A549 (cell line): ENCODE results near the gene OLFM1. TPM values are rescaled to one million over a fixed set of nuclear protein-coding genes. Genes with fewer than 3 reads are reported as not detected.

ENCODE experiments used
- ATAC-seq, 2 experiments: fragments of 200-7000 bp in 1 of 2; fragments of >200 bp in 1 of 2; cut with Nextera tagmentation in 1 of 2; cut with Tn5 transposase in 1 of 2; 3 replicates each; pipeline versions ENCODE4 v1.8.0 to v1.9.1; 2018 to 2020; ENCODE audit warnings: mild to moderate bottlenecking in 1 of 2, moderate library complexity in 1 of 2
- CTCF ChIA-PET: fragments of 300-600 bp; sonication (Branson Sonifier 250); formaldehyde crosslinking; extraction: SDS; loops from one replicate; lab custom pipeline; 2021; ENCODE audit warnings: antibody characterized with exemption, inconsistent platforms; lab: Yijun Ruan, JAX
- POLR2A ChIA-PET: fragments of 350-600 bp; formaldehyde crosslinking; extraction: SDS; loops from one replicate; lab custom pipeline; 2021; ENCODE audit warnings: antibody characterized with exemption, inconsistent platforms; lab: Yijun Ruan, JAX
- DNase-seq, 2 experiments: peaks; one replicate each; pipeline versions ENCODE4 v3.0.0 to v3.0.0-alpha.2; 2011 to 2016; ENCODE audit warnings: low read depth in 1 of 2, low spot score in 1 of 2
- FAIRE-seq: peaks from 2 replicates; lab custom pipeline; 2011; peaks lifted over from hg19 to GRCh38; lab: Jason Lieb, UNC
- H3K27ac ChIP-seq, 2 experiments: fragments of >200 bp; sonication (Bioruptor Twin); formaldehyde crosslinking; 3 replicates each; pipeline ENCODE4 v1.5.1; 2016 to 2017
- H3K4me1 ChIP-seq: fragments of >200 bp; sonication (Bioruptor Twin); formaldehyde crosslinking; 3 replicates; pipeline ENCODE4 v1.6.1; 2016
- H3K4me2 ChIP-seq: fragments of >200 bp; sonication (Bioruptor Twin); formaldehyde crosslinking; 3 replicates; pipeline ENCODE4 v1.6.1; 2016
- H3K4me3 ChIP-seq: fragments of >200 bp; sonication (Bioruptor Twin); formaldehyde crosslinking; 3 replicates; pipeline ENCODE4 v1.5.1; 2016
- H3K9me3 ChIP-seq: fragments of >200 bp; sonication (Bioruptor Twin); formaldehyde crosslinking; 3 replicates; pipeline ENCODE4 v1.6.1; 2016
- BHLHE40 ChIP-seq: IDR thresholded peaks from 2 replicates; pipeline ENCODE4 v1.6.1; 2012; ENCODE audit warnings: low read depth, low read length, inconsistent platforms
- CBX2 ChIP-seq: fragments of 200-600 bp; sonication (generic); IDR thresholded peaks from 2 replicates; pipeline ENCODE4 v1.6.1; 2016; ENCODE audit warnings: low read depth, mild to moderate bottlenecking, borderline replicate concordance
- CEBPB ChIP-seq, 2 experiments: fragments of >200 bp in 1 of 2; sonication (Bioruptor Twin) in 1 of 2; formaldehyde crosslinking in 1 of 2; IDR thresholded peaks; 2 replicates each; pipeline ENCODE4 v1.6.1; 2012 to 2016
- CHD2 ChIP-seq: fragments of 150-350 bp; IDR thresholded peaks from 2 replicates; pipeline ENCODE4 v1.6.1; 2014; ENCODE audit warnings: low read length; ENCODE audit not compliant: partially characterized antibody
- CHD4 ChIP-seq: fragments of 200-600 bp; sonication (generic); IDR thresholded peaks from 2 replicates; pipeline ENCODE4 v1.6.1; 2016; ENCODE audit warnings: antibody characterized with exemption, mild to moderate bottlenecking, borderline replicate concordance
- EHF ChIP-seq: fragments of 250-450 bp; sonication (Bioruptor Pico); IDR thresholded peaks from 2 replicates; pipeline ENCODE4 v1.5.0; 2020; ENCODE audit warnings: mild to moderate bottlenecking
- ELK1 ChIP-seq: fragments of 150-350 bp; IDR thresholded peaks from 2 replicates; pipeline ENCODE4 v1.6.1; 2014; ENCODE audit warnings: low read depth, mild to moderate bottlenecking, low read length
- FOSL2 ChIP-seq, 2 experiments: fragments of 450-650 bp in 1 of 2; fragments of >200 bp in 1 of 2; sonication (Bioruptor Twin) in 1 of 2; formaldehyde crosslinking; IDR thresholded peaks; 2 replicates each; pipeline versions ENCODE4 v1.5.0 to v1.6.1; 2016 to 2020; ENCODE audit warnings: mild to moderate bottlenecking in 1 of 2, moderate library complexity in 1 of 2
- HOXA7 ChIP-seq: fragments of 250-450 bp; sonication (Bioruptor Pico); IDR thresholded peaks from 2 replicates; pipeline ENCODE4 v1.5.0; 2020; ENCODE audit warnings: mild to moderate bottlenecking, moderate library complexity
- HOXB13 ChIP-seq: fragments of 250-450 bp; sonication (Bioruptor Pico); IDR thresholded peaks from 2 replicates; pipeline ENCODE4 v1.5.0; 2020; ENCODE audit warnings: low read depth, mild to moderate bottlenecking, moderate library complexity
- HOXB5 ChIP-seq: fragments of 250-450 bp; sonication (Bioruptor Pico); IDR thresholded peaks from 2 replicates; pipeline ENCODE4 v1.5.0; 2020; ENCODE audit warnings: mild to moderate bottlenecking, moderate library complexity
- JUNB ChIP-seq: fragments of >200 bp; sonication (Bioruptor Twin); formaldehyde crosslinking; IDR thresholded peaks from 2 replicates; pipeline ENCODE4 v1.6.1; 2016
- KDM1A ChIP-seq: fragments of 200-600 bp; sonication (generic); IDR thresholded peaks from 2 replicates; pipeline ENCODE4 v1.6.1; 2016; ENCODE audit warnings: low read depth, mild to moderate bottlenecking
- KDM5A ChIP-seq: fragments of 200-600 bp; sonication (generic); IDR thresholded peaks from 2 replicates; pipeline ENCODE4 v1.6.1; 2016; ENCODE audit warnings: antibody characterized with exemption, mild to moderate bottlenecking
- MAFK ChIP-seq: fragments of 450-650 bp; IDR thresholded peaks from 2 replicates; pipeline ENCODE4 v1.6.1; 2014; ENCODE audit not compliant: partially characterized antibody
- MYC ChIP-seq: IDR thresholded peaks from 2 replicates; pipeline ENCODE4 v1.6.1; 2012; ENCODE audit warnings: mild to moderate bottlenecking, inconsistent platforms, low read length, improper control_type of control experiment, borderline replicate concordance
- NR3C1 ChIP-seq: fragments of >200 bp; sonication (Bioruptor Twin); formaldehyde crosslinking; IDR thresholded peaks from 3 replicates; pipeline ENCODE4 v1.6.1; 2017
- POLR2A ChIP-seq: IDR thresholded peaks from 2 replicates; pipeline ENCODE4 v1.6.1; 2012; ENCODE audit warnings: mild to moderate bottlenecking, low read length
- POLR2AphosphoS2 ChIP-seq: conservative IDR thresholded peaks from 2 replicates; pipeline ENCODE4 v1.6.1; 2012; ENCODE audit warnings: low read length, improper control_type of control experiment, inconsistent platforms
- RCOR1 ChIP-seq: fragments of 150-350 bp; IDR thresholded peaks from 2 replicates; pipeline ENCODE4 v1.6.1; 2014; ENCODE audit warnings: antibody characterized with exemption, low read length, low read depth
- TP53 ChIP-seq: fragments of 250-450 bp; sonication (Bioruptor Pico); IDR thresholded peaks from 2 replicates; pipeline ENCODE4 v1.5.0; 2021; ENCODE audit warnings: mild to moderate bottlenecking, moderate library complexity
- USF2 ChIP-seq: fragments of 450-650 bp; IDR thresholded peaks from 2 replicates; pipeline ENCODE4 v1.6.1; 2014; ENCODE audit warnings: antibody characterized with exemption
- ZNF302 ChIP-seq: fragments of 250-450 bp; sonication (Bioruptor Pico); IDR thresholded peaks from 2 replicates; pipeline ENCODE4 v1.9.0; 2021; ENCODE audit warnings: inconsistent platforms, mild to moderate bottlenecking, moderate library complexity
- WGBS: methylation state at CpG from one replicate; pipeline ENCODE4 v1.1.6; 2017; ENCODE audit errors: missing lambda C conversion rate; 5-methylcytosine and 5-hydroxymethylcytosine counted together
- polyA plus RNA-seq, 4 experiments: library from polyadenylated mRNA; depleted of rRNA in 3 of 4; stranded (reverse); fragments of >200 nt; fragmentation: RNase III in 1 of 4; extraction: RNeasy Plus Mini Kit Qiagen cat#74134 plus additional on column Dnase treatment in 1 of 4; gene quantifications; 2 replicates in 3 of 4; 3 replicates in 1 of 4; pipeline ENCODE4 v1.2.3, GENCODE V29; 2011 to 2017

The OLFM1 gene
- polyA plus RNA-seq, 2 of the 4 experiments (the other 2 are of a cell fraction) = 2.7 to 10.5 TPM

- 81% methylated on average over 6 of the region's 6 CpGs for WGBS
- peaks cover 16% of the 10 kb centered on the region for H3K9me3 ChIP-seq
- CTCF ChIA-PET = interaction anchor here (1.3 to 1.4 kb wide), 2 partner anchors 14 to 49 kb away, joined by 4 read pairs; partner anchors contain the start of gene OLFM1
- no peak overlapping the region for H3K4me3 ChIP-seq
- TF ChIP-seq HOXB13 (CRISPR knock-in tag) (no peak), HOXA7 (CRISPR knock-in tag) (no peak), MAFK (no peak), CBX2 (no peak), ELK1 (no peak), EHF (CRISPR knock-in tag) (no peak), POLR2A (no peak), KDM5A (no peak), HOXB5 (no peak), TP53 (no peak), RCOR1 (no peak), POLR2AphosphoS2 (no peak), MYC (no peak), USF2 (no peak), BHLHE40 (no peak), KDM1A (no peak)
- H3K4me2 ChIP-seq = no peak overlapping the region
- DNase-seq (no peak), FAIRE-seq (no peak), ATAC-seq (no peak)
- POLR2A ChIA-PET = no interaction called here
- H3K4me1 ChIP-seq = peaks cover 15% of the 10 kb centered on the region; the same call in 2 of the 3 replicates
- H3K27ac ChIP-seq = peak overlapping the region in 1 of 2 experiments; percentile 52; a peak in 2 of 6 replicates
These were observed 48.5 kb downstream of the OLFM1 start for GRCh38 chr9:135135929-135136315.

GRCh38 chr9:135136481-135136880 lies 49.0 kb downstream of the OLFM1 start:
- Histone ChIP-seq H3K4me1 (peaks cover 15% of the 10 kb centered on the region; the same call in 2 of the 3 replicates), H3K9me3 (peaks cover 16% of the 10 kb centered on the region), H3K4me2 (no peak overlapping the region), H3K4me3 (no peak overlapping the region), H3K27ac (peak overlapping the region in 1 of 2 experiments; percentile 82; a peak in 3 of 6 replicates)
- no peak for DNase-seq
- POLR2A ChIA-PET = no interaction called here
- no peak for ATAC-seq
- TF ChIP-seq FOSL2 (IDR thresholded peaks at IDR 0.05) = no peak
- TF ChIP-seq FOSL2 (CRISPR knock-in tag; IDR thresholded peaks at IDR 0.05) = no peak
- no peak for TF ChIP-seq CEBPB (IDR thresholded peaks at IDR 0.05)
- no peak for TF ChIP-seq POLR2A
- no peak for TF ChIP-seq EHF (CRISPR knock-in tag)
- no peak for TF ChIP-seq JUNB
- no peak for TF ChIP-seq NR3C1
- TF ChIP-seq HOXB13 (CRISPR knock-in tag) = no peak
- no peak for TF ChIP-seq TP53
- TF ChIP-seq CHD4 = no peak
- TF ChIP-seq CHD2 = no peak
- no peak for TF ChIP-seq ZNF302
- TF ChIP-seq BHLHE40 = no peak
- FAIRE-seq = no peak
- CTCF ChIA-PET = interaction anchor here (1.3 to 1.4 kb wide), 2 partner anchors 15 to 49 kb away, joined by 4 read pairs; partner anchors contain the start of gene OLFM1
- WGBS = 70% methylated on average over 8 of the region's 9 CpGs
